Mucosa of stomach (tissue), 1 donor: ENCODE results near the gene KDM5A.

ENCODE experiments used
- H3K27me3 ChIP-seq: one replicate; pipeline ENCODE4 v1.7.0; 2013; ENCODE audit warnings: mild to moderate bottlenecking, low read length; ENCODE audit not compliant: control insufficient read depth, insufficient read depth
- H3K36me3 ChIP-seq: one replicate; pipeline ENCODE4 v1.7.0; 2013; ENCODE audit warnings: low read length; ENCODE audit not compliant: control insufficient read depth, insufficient read depth
- H3K4me1 ChIP-seq: one replicate; pipeline ENCODE4 v1.7.0; 2013; ENCODE audit warnings: mild to moderate bottlenecking, low read length; ENCODE audit not compliant: control insufficient read depth, insufficient read depth
- H3K4me3 ChIP-seq: one replicate; pipeline ENCODE4 v1.7.0; 2013; ENCODE audit warnings: low read length
- H3K9ac ChIP-seq: one replicate; pipeline ENCODE4 v1.7.0; 2013; ENCODE audit warnings: mild to moderate bottlenecking, low read length, moderate library complexity
- H3K9me3 ChIP-seq: one replicate; pipeline ENCODE4 v1.7.0; 2013; ENCODE audit warnings: mild to moderate bottlenecking, low read length, moderate library complexity; ENCODE audit not compliant: control insufficient read depth
- donor health status: Pancreatic carcinoma.

KDM5A gene

GRCh38 chr12:234891-235415, 154.2 kb downstream of the KDM5A start:
- Histone ChIP-seq H3K27me3 (no peaks in the 10 kb centered on the region), H3K36me3 (no peaks in the 10 kb centered on the region)

GRCh38 chr12:234019-234418, 155.1 kb downstream of the KDM5A start:
- Histone ChIP-seq H3K4me1 (peaks cover 9% of the 10 kb centered on the region), H3K9me3 (no peaks in the 10 kb centered on the region), H3K36me3 (no peaks in the 10 kb centered on the region), H3K4me3 (no peak overlapping the region), H3K27me3 (no peaks in the 10 kb centered on the region), H3K9ac (no peak overlapping the region)

More at GRCh38 chr12:234891-235415, 154.2 kb downstream of the KDM5A start:
- no peak overlapping the region for H3K9ac ChIP-seq
- no peak overlapping the region for H3K4me3 ChIP-seq
- H3K9me3 ChIP-seq: no peaks in the 10 kb centered on the region
- peaks cover 9% of the 10 kb centered on the region for H3K4me1 ChIP-seq

GRCh38 chr12:233615-233968, 155.5 kb downstream of the KDM5A start:
- H3K4me1 ChIP-seq: peaks cover 9% of the 10 kb centered on the region
- H3K36me3 ChIP-seq: no peaks in the 10 kb centered on the region
- no peaks in the 10 kb centered on the region for H3K27me3 ChIP-seq
- no peak overlapping the region for H3K9ac ChIP-seq
- no peaks in the 10 kb centered on the region for H3K9me3 ChIP-seq
- H3K4me3 ChIP-seq: no peak overlapping the region

- Histone ChIP-seq H3K9ac (no peak overlapping the region), H3K27me3 (no peaks in the 10 kb centered on the region), H3K36me3 (no peaks in the 10 kb centered on the region), H3K4me3 (no peak overlapping the region), H3K4me1 (peaks cover 9% of the 10 kb centered on the region), H3K9me3 (no peaks in the 10 kb centered on the region)
These were observed 156.1 kb downstream of the KDM5A start for GRCh38 chr12:232731-233614.

GRCh38 chr12:230925-231671, 158.0 kb downstream of the KDM5A start:
- Histone ChIP-seq H3K36me3 (no peaks in the 10 kb centered on the region), H3K9ac (no peak overlapping the region), H3K4me1 (no peaks in the 10 kb centered on the region), H3K27me3 (peaks cover 4% of the 10 kb centered on the region), H3K9me3 (no peaks in the 10 kb centered on the region), H3K4me3 (no peak overlapping the region)
